Measurements from ENCODE around the gene CANT1. TPM values are rescaled to one million over a fixed set of nuclear protein-coding genes. Genes with fewer than 3 reads are reported as not detected.

CANT1 gene
- 10 to 100 TPM; 42.9 to 53.6 (median 48.6) TPM for polyA plus RNA-seq (ENCODE audit: insufficient read length in 3 of 3)
- long read RNA-seq, donor 1, transcript CANT1-202 (5 exons, 3,252 nt) = major isoform, 10 of 32 reads
- long read RNA-seq, donor 1, partial matches to known transcripts = 18 of 32 reads
- long read RNA-seq, donor 1, other reads (novel, unspliced or antisense) = 0 of 32 reads
- long read RNA-seq, donor 2, transcript CANT1-201 (4 exons, 3,534 nt) = minor isoform, 5 of 15 reads
- long read RNA-seq, donor 2, transcript CANT1-202 (5 exons, 3,252 nt) = major isoform, 9 of 15 reads
- long read RNA-seq, donor 2, partial matches to known transcripts = 0 of 15 reads
- long read RNA-seq, donor 2, other reads (novel, unspliced or antisense) = 0 of 15 reads
- long read RNA-seq, donor 3, transcript CANT1-202 (5 exons, 3,252 nt) = major isoform, 5 of 10 reads
- long read RNA-seq, donor 3, transcript CANT1-201 (4 exons, 3,534 nt) = major isoform, 5 of 10 reads
- long read RNA-seq, donor 3, partial matches to known transcripts = 0 of 10 reads
- long read RNA-seq, donor 3, other reads (novel, unspliced or antisense) = 0 of 10 reads
- long read RNA-seq, donor 4, transcript CANT1-201 (4 exons, 3,534 nt) = major isoform, 8 of 15 reads
- long read RNA-seq, donor 4, transcript CANT1-202 (5 exons, 3,252 nt) = minor isoform, 7 of 15 reads
- long read RNA-seq, donor 4, partial matches to known transcripts = 0 of 15 reads
- long read RNA-seq, donor 4, other reads (novel, unspliced or antisense) = 0 of 15 reads
- long read RNA-seq, donor 5, partial matches to known transcripts = 9 of 14 reads
- long read RNA-seq, donor 5, other reads (novel, unspliced or antisense) = 0 of 14 reads
- long read RNA-seq, donor 6, partial matches to known transcripts = 0 of 7 reads
- long read RNA-seq, donor 6, other reads (novel, unspliced or antisense) = 0 of 7 reads
- long read RNA-seq, donor 7, transcript CANT1-202 (5 exons, 3,252 nt) = major isoform, 14 of 29 reads
- long read RNA-seq, donor 7, transcript CANT1-201 (4 exons, 3,534 nt) = minor isoform, 13 of 29 reads
- long read RNA-seq, donor 7, partial matches to known transcripts = 0 of 29 reads
- long read RNA-seq, donor 7, other reads (novel, unspliced or antisense) = 0 of 29 reads
- long read RNA-seq, donor 8, partial matches to known transcripts = 0 of 7 reads
- long read RNA-seq, donor 8, other reads (novel, unspliced or antisense) = 0 of 7 reads
- long read RNA-seq, donor 9, transcript CANT1-201 (4 exons, 3,534 nt) = minor isoform, 7 of 19 reads
- long read RNA-seq, donor 9, transcript CANT1-202 (5 exons, 3,252 nt) = major isoform, 8 of 19 reads
- long read RNA-seq, donor 9, partial matches to known transcripts = 0 of 19 reads
- long read RNA-seq, donor 9, other reads (novel, unspliced or antisense) = 0 of 19 reads
- long read RNA-seq, donor 10, partial matches to known transcripts = 0 of 7 reads
- long read RNA-seq, donor 10, other reads (novel, unspliced or antisense) = 0 of 7 reads
- long read RNA-seq, donor 11, transcript CANT1-202 (5 exons, 3,252 nt) = major isoform, 5 of 7 reads
- long read RNA-seq, donor 11, partial matches to known transcripts = 0 of 7 reads
- long read RNA-seq, donor 11, other reads (novel, unspliced or antisense) = 0 of 7 reads
- long read RNA-seq, donor 12, transcript CANT1-201 (4 exons, 3,534 nt) = major isoform, 9 of 20 reads
- long read RNA-seq, donor 12, transcript CANT1-202 (5 exons, 3,252 nt) = minor isoform, 8 of 20 reads
- long read RNA-seq, donor 12, partial matches to known transcripts = 0 of 20 reads
- long read RNA-seq, donor 12, other reads (novel, unspliced or antisense) = 0 of 20 reads
- long read RNA-seq, donor 13, partial matches to known transcripts = 0 of 2 reads
- long read RNA-seq, donor 13, other reads (novel, unspliced or antisense) = 0 of 2 reads
- long read RNA-seq, donor 14 = 0 reads
- long read RNA-seq, donor 15 = 0 reads
- long read RNA-seq, donor 16, transcript CANT1-201 (4 exons, 3,534 nt) = minor isoform, 6 of 19 reads
- long read RNA-seq, donor 16, transcript CANT1-202 (5 exons, 3,252 nt) = major isoform, 10 of 19 reads
- long read RNA-seq, donor 16, partial matches to known transcripts = 0 of 19 reads
- long read RNA-seq, donor 16, other reads (novel, unspliced or antisense) = 0 of 19 reads

GRCh38 chr17:79009397-79010303 is at the start of gene CANT1:
CANT1 (minus strand) TSS chr17:79009764; CDS start chr17:78997622, 12,142 bp downstream.
- DNase-seq = peak; percentile 90

- no peak for DNase-seq
Observed at GRCh38 chr17:79057737-79058385, 48.3 kb upstream of the CANT1 start.

GRCh38 chr17:79055197-79055596 is 45.6 kb upstream of the CANT1 start:
- DNase-seq = no peak

GRCh38 chr17:79054200-79054960 is 44.8 kb upstream of the CANT1 start:
- DNase-seq = no peak

GRCh38 chr17:79053251-79053925 is 43.8 kb upstream of the CANT1 start:
- DNase-seq = no peak

GRCh38 chr17:79052131-79052530 is 42.6 kb upstream of the CANT1 start:
- DNase-seq = no peak

- no peak for DNase-seq
Observed at GRCh38 chr17:79051306-79051705, 41.7 kb upstream of the CANT1 start.

GRCh38 chr17:79050551-79050950 is 41.0 kb upstream of the CANT1 start:
- DNase-seq = no peak

- no peak for DNase-seq
Observed at GRCh38 chr17:79049821-79050220, 40.3 kb upstream of the CANT1 start.

GRCh38 chr17:79048826-79049755 is 39.5 kb upstream of the CANT1 start:
- DNase-seq = no peak

GRCh38 chr17:79047923-79048825 is 38.6 kb upstream of the CANT1 start:
- DNase-seq = no peak

- DNase-seq = no peak
Observed at GRCh38 chr17:79047291-79047920, 37.8 kb upstream of the CANT1 start.

- DNase-seq = no peak
Observed at GRCh38 chr17:79046916-79047280, 37.3 kb upstream of the CANT1 start.

- no peak for DNase-seq
Observed at GRCh38 chr17:79046197-79046915, 36.8 kb upstream of the CANT1 start.
